Fibroblast of pulmonary artery (primary cell): ENCODE data around the gene ALAS2.
"Not testable (repeated sequence)": the region's sequence is repeated elsewhere in the genome, so short reads cannot be mapped to it uniquely, and the experiment has no call there.

Source experiments
- DNase-seq: peaks from one replicate; pipeline ENCODE4 v3.0.0-alpha.2; 2010; ENCODE audit warnings: low read depth
- H3K4me3 ChIP-seq: replicated peaks from 2 replicates; pipeline ENCODE4 v1.5.1; 2011; ENCODE audit warnings: low read depth, mild to moderate bottlenecking, control low read depth, low read length, moderate library complexity
- CTCF ChIP-seq: IDR thresholded peaks from 2 replicates; pipeline ENCODE4 v1.5.1; 2011; ENCODE audit warnings: mild to moderate bottlenecking, control low read depth, low read length, inconsistent platforms; ENCODE audit errors: missing control alignments

Gene ALAS2

GRCh38 chrX:54991706-54992105 lies 39.1 kb downstream of the ALAS2 start:
- TF ChIP-seq CTCF: no peak
- DNase-seq: no peak
- no peak overlapping the region for H3K4me3 ChIP-seq

- DNase-seq, H3K4me3 ChIP-seq: not testable (repeated sequence)
Observed at GRCh38 chrX:54983306-54983705, 47.5 kb downstream of the ALAS2 start.

- TF ChIP-seq CTCF: no peak
- no peak overlapping the region for H3K4me3 ChIP-seq
Observed at GRCh38 chrX:54980334-54980733, 50.4 kb downstream of the ALAS2 start.

GRCh38 chrX:54979432-54979831 lies 51.3 kb downstream of the ALAS2 start:
- TF ChIP-seq CTCF: no peak
- DNase-seq: no peak
- no peak overlapping the region for H3K4me3 ChIP-seq

More at GRCh38 chrX:54980334-54980733, 50.4 kb downstream of the ALAS2 start:
- no peak for DNase-seq

- DNase-seq: peak; percentile 1
- TF ChIP-seq CTCF: no peak
- H3K4me3 ChIP-seq: no peak overlapping the region
Observed at GRCh38 chrX:54978448-54978847, 52.3 kb downstream of the ALAS2 start.

GRCh38 chrX:54977387-54977786 lies 53.4 kb downstream of the ALAS2 start:
- no peak for DNase-seq
- no peak overlapping the region for H3K4me3 ChIP-seq
- TF ChIP-seq CTCF: no peak

GRCh38 chrX:54964766-54965497 lies 65.8 kb downstream of the ALAS2 start:
- no peak for DNase-seq
- no peak overlapping the region for H3K4me3 ChIP-seq
- TF ChIP-seq CTCF: no peak
